NCI-H69 (cell line): ENCODE results near the gene TNRC18.

Experiments
- DNase-seq: peaks from one replicate; lab custom pipeline; 2025; lab: John Stamatoyannopoulos, UW

The TNRC18 gene

DNA sequence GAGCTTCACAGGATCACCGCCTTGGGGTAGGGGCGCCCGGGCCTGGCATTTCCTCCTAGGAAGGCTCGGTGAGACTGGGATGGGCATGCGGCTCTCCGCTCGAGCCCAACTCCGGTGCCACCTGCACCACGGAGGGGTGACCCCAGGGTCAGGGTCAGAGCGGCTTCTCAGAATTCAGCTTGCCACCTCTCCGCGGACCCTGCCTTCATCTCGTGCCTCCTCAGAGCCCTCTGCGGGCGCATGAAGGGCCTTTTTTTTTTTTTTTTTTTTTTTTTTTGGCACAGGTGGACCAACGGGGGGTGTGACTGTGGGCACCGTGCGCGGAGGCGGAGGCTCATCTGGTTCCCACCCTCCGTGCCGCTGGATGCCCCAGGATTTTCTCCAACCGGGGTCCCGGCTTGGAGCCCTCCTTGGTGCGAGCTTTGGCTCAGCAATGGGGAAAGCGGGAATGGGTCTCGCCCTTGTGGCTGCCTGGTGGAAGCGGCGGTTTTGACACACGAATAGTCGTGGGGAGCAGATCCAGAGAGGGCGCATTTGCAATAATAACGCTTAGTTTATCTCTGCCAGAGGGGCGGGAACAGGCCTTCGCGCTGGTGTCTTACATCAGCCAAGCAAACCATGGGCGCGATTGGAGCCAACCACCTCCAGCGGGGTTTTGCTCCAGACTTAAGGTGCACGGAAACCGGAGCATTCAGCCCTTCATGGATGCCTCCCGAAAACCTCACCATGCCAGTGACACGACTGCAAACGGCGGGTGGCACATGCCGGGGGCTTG lies 5.0 kb upstream of the TNRC18 start:
- peak; percentile 67 for DNase-seq

DNA sequence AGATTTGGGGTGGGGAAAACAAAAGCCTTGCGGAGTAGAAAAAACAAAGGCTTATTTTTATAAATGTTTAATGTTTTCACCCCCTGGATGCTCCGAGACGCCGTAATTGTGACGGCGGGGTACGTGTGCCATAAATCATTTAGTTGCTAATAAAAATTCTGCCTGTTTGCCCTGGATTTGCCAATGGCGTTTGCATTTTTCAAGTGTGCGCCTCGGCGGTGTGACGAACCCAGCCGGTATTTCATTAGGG lies 2.5 kb upstream of the TNRC18 start:
- DNase-seq: no peak

DNA sequence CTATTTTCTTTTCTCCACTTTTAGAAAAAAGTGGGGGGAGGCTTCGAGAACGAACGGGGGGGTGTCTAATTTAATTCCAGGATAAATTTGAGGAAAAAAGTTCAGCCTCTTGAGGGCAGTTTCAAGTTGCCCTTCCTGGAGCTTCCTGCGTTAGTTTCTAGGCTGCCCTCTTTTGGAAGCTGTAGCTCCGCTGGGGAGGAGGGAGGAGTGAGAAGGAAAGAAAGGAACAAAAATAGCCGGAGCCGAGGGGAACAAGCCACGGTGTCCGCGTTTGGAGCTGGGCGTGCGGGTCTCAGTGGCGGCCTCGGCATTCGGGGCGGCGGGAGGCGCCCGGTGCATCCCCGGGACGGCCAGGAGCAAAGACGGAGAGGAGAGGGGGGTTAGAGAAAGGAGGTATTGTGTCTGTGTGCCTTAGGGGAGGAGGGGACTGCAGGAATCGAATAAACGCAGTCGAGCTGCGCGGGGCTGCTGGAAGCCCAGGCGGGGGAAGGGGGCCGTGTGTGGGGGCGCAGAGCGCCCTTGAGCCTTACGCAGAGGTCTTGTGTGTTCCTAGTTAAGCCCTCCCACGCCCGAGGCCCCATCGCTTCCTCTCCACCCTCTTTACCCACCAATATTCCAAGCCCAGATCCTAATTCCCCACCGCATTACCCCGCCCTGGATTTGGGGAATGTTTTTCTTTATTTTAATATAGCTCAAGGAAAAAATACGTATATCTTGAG lies 2.0 kb upstream of the TNRC18 start:
- DNase-seq: peak; percentile 96

DNA sequence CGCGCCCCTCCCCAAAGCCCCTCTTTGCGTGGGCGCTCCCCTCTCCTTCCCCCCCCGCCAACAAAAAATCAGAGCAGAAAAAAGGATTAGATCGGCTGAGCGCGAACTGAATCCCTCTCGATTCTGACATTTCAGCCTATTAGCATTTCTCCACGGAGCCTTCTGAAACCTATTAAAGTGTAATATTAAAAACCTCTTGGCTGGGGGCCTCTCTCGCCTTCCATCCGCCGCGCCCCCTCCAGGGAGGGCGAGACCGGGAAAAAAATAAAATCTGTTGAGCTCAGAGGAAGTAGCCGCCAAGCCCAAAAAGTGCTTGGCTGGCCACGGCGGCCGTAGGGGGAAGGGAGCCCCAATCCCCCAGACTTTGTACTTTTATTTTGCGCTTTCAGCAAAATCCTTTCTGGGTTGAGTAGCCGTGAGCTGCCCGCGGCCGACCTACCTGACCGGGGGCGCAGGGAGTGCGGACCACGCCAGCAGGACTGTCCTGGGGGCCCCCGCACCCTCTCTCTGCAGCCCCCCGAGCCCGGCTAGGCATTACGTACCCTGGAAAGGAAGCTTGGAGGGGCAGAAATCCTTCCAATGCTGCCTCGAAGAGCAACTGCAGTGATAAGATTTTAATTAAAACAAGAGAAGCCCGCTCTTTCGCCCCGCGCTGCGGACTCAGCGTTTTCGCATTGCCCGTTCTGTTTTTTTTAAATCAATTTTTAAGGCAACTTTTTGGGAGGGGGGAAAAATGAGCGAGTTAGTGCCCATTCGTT lies 1.3 kb upstream of the TNRC18 start:
- peak; percentile 77 for DNase-seq

DNA sequence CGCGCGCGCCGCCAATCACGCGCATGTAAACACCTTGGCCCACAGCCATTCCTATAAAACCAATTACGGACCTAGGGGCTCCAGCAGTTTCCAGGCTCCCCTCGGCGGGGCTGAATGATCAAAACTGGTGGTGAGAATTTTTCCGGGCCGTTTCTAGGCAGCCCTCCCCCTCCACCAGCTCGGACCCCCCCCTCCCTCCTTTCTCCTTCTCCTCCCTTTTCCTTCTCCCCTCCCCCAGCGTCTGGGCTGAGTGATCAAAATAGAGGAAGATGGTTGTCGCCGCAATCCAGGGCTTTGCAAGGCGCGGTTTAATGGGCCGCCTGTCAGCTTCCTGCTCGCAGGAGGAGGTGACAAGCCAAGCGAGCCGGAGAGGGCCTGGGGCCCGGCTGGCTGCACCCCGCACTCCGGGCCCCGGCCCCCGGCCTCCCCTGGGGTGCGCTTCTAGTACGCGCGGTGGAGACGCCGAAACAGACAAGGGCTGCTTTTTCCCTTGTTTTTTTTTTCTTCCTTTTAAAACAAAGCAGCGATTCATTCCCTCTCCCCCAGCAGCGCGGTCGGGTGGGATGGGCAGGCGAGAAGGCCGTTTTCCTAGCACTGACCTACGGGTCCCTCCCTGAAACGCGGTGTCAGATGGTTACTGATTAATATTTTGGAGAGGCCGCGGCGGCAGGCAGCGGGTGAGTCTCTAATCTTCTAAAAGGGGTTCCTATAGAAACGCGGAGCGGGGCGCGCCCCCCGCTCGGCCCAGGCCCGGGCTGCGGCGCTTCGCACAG lies 528 bp upstream of the TNRC18 start:
- peak; percentile 100 for DNase-seq

DNA sequence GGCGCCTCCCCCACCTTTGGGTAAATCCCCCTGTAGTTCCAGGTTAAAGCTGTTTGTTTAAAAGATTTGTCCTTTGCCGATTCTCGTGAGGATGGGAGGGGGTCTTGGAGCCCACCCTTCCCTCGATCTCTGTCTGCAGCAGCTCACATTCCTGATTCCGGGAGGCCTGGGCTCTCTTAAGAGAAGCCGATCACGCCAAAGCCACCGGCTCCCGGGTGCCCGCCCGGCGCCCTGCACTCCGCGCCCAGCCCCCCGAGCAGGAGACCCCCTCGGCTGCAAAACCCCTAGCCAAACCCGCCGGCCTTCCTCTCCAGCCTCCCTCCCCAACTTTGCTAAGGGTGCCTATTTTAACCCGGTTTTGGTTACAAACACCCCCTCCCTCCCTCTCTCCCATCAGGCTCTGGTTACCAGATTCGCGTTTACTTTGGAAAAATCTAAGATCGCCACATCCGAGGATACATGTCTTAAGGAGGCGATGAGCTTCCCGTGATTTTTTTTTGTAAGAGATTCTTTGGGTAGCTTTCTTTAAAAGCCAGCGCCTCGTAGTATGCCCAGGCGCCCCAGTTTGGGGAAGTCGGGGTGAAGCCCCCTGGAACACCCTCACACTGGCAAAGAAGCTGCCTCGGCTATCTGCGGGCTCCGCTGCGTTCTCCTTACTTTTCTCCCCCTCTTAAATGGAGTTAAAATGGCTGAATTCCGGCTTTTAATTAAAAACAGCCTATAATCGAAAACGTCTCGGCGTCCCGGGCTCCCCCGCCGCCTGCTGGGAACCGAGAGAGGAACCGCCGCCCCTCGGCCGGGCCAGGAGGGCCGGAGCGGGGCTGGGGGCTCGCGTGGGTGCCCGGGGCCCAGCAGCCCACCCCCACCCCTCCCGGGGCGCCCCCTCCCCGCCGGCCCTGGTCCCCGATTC lies 983 bp downstream of the TNRC18 start:
- DNase-seq: peak; percentile 70

DNA sequence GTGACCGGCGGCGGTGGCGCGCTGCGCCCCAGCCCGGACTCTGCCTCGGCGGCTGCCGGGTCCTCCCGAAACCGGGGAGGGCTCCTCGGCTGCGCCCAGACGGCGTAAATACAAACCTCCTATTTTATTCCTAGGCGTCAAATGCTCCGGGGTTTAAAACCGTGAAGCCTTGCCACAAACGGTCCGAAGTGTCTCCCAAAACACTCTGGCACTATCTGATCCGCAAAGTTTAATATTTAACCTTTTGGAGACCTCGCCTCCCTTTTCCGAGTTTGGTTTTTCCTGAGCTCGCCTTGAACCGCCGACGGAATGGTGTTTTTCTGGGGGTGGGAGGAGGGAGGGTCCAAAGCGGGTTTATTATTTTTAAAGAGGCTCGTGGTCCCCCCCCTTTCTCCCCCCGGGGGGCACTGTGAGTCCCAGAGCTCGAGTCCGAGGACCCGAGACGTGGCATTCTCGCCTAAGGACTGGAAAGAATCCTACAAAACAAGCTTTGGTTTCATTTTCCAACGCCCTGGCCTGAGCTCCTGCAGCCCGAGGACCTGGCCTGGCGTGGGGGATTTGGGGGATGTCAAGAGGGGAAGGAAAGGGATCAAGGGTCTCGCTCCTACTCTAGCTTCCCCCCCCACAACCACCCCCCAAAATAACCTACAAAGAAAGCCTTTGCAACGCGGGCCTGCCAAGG lies 1.8 kb downstream of the TNRC18 start:
- DNase-seq: peak; percentile 75

DNA sequence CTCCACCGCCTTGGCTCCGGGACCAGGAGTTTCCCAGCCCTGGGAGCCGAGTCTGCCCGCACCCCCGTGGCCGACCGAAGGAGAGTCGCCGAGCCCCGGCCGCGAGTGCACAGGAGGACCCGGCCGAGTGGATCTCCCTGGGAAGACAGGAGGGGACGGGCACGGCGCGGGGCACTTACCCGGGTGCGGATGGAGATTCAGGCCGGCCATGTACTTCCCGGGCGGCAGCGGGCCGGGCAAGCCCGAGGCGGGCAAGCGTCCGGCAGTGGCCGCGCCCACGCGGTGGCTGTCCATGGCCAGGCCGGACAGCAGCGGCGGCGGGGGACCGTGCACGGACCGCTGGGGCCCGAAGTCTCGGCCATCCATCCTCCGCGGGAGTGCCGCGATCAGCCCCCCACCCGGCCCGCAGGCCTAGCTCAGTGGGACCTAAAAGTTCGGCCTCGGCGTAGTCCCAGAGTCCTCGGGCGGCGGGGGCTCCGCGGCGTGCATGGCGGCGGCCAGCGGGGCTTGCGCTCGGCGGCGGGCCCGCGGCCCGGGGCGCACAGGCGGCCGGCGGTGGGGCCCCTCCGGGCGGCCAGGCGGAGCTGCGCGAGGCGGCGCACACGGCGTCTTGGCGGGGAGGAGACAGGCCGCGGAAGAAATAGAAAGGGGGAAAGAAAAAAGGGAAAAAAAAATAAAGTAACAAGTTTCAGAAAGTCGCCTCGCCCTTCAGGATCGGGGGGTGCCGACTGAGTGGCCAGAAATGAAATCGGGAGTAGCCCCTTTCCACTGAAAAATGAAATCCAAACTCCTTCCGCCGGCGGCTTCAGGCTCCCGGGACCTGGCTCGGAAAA lies 2.5 kb downstream of the TNRC18 start:
- peak; percentile 56 for DNase-seq

DNA sequence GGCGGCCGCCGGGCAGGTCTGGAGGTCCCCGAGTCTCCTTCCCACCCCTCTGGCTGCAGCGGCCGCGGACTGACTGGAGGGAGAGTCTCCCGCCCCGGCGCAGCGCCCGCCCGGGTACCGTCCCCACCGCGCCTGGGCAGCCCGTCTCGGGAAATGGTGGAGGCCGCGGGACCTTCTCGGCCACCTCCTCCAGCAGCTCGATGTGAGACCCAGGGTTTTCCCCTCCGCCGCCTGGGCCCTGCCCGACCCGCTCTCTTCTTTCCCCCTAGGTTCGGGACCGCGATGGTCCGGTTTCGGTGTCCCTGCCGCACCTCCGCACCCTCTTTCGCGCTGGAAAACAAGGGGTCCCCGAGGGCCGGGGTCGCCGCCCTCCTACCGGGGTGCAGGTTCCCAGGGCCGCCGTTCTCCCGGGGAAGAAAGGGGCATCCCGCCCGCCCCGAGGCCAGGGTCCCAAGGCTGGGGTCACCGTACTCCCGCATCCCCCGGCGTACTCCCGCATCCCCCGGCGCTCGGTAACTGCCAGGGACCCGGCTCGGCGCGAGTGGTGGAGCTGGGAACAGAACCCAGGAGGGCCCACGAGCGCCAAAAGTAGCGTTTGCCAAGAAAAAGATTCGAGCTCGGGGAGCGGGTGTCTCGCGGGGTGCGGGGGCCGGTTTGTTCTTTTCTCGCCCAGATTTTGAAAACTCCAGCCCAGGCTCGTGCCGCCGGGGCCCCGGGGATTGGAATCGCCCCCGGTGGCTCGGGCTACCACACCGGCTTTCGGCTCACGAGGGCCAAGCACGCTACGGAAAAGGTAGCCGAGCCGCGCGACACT lies 3.4 kb downstream of the TNRC18 start:
- DNase-seq: peak; percentile 47

DNA sequence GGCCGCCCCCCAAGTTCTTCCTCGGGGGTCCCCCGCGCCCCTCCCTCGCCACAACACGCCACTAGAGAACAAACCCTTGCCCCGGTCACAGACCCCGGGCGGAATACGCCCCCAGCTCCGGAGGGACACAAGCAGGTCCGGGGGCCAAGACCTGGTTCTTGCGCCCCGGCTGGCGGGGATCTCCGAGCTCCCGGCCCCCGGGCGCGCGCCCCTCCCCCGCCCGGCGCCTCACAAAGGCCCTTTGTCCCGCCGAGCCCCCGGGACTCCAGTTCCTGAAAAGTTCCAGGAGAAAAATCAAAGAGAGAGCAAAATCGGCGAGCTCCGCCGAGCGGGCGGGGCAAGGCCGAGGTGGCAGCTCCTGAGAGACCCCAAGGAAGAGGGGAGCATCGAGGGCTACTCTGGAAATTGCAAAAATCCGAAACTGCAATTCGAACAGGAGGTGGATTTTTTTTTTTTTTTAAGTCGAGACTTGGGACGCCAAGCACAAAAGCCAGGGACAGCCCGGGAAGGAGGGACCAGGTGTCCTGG lies 4.0 kb downstream of the TNRC18 start:
- DNase-seq: no peak

DNA sequence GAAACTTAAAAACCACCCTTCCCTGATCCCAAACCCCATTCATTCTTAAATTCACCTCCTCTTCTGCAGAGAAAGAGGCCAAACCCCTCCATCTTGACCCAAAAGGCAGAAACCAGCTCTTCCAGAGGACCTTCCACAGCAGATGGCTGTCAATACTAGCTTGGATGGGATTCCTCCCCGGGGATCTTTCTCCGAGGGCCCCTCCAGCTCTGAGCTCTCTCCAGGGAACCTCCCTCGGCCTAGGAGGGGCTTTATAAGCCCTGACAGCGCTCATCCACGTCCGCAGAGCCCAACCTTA lies 5.4 kb downstream of the TNRC18 start:
- DNase-seq: no peak

DNA sequence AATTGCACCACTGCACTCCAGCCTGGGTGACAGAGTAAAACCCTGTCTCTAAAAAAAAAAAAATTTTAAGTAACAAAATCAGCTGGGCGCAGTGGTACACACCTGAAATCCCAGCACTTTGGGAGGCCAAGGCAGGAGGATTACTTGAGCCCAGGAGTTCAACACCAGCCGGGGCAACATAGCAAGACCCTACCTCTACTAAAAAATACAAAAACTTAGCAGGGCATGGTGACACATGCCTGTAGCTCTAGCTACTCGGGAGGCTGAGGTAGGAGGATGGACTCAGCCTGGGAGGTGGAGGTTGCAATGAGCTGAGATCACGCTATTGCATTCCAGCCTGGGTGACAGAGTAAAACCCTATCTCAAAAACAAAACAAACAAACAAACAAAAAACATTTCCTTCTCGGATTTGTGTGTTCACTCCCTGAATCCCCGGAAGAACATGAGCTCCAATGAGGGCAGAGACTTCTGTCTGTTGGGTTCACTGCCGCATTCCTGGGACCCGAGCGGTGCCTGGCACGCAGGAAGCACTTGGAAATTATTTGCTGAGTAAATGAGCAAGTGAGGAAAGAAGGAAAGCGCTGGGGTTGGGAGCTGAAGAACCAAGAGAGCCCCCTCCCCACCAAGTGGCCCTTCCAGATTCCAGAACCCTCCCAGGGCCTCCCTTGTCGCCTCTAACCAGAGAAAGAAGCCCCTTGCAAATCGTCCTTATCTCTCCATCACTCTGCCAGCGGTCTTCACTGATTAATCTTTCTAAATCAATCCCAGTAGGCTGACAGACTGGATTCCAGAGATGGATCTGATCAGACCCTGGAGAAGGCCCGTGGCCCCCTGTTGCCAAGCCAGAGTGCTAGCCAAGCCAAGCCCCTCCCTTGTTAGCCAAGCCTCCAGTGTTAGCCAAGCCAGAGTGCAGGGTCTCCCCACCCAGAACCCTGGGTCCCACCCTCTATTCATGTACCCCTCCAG lies 6.2 kb downstream of the TNRC18 start:
- DNase-seq: no peak

DNA sequence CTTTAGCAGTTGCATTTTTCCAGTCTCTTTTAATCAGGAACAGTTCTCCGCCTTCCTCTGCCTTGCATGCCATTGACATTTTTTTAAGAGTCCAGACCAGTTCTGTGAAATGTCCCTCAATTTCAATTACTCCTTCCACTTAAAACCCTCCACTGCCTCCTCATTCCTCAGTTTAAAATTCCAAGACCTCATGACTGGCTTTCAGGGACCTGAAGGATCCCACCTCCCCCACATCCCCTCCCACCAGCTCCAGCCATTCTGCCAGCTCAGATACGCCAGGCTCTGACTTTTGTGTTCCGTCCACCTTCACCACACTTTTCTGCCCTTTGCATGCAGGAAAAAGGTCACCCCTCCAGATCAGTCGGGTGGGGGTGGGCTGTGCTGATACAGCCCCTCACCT lies 8.7 kb downstream of the TNRC18 start:
- no peak for DNase-seq

DNA sequence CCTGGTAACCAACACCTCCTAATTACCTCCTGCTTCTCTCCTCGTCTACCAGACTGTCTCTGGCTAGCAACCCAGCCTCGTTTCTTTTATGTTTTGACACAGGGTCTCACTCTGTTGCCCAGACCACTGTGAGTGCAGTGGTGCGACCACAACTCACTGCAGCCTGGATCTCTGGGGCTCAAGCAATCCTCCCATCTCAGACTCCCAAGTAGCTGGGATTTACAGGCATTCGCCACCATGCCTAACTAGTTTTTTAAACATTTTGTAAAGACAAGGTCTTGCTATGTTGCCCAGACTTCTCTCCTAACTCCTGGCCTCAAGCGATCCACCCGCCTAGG lies 10.2 kb downstream of the TNRC18 start:
- DNase-seq: no peak

DNA sequence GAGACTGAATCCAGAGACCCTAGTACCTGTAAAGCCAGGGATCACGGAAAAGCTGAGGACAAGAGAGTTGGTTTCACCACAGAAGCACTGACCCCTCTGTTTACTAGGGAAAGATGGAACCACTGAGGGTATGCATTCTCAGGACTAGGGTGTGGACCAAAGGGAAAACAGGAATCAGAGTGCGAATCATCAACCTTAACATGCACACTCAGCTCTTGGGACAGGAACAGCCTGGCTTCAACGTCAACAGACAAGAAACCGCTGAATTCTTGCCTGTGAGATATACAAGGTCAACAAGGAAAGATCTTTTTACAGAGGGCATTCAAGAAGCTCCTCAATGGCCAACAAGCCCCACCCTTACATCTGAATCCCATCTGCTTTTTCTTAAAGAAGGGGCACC lies 14.9 kb downstream of the TNRC18 start:
- no peak for DNase-seq

DNA sequence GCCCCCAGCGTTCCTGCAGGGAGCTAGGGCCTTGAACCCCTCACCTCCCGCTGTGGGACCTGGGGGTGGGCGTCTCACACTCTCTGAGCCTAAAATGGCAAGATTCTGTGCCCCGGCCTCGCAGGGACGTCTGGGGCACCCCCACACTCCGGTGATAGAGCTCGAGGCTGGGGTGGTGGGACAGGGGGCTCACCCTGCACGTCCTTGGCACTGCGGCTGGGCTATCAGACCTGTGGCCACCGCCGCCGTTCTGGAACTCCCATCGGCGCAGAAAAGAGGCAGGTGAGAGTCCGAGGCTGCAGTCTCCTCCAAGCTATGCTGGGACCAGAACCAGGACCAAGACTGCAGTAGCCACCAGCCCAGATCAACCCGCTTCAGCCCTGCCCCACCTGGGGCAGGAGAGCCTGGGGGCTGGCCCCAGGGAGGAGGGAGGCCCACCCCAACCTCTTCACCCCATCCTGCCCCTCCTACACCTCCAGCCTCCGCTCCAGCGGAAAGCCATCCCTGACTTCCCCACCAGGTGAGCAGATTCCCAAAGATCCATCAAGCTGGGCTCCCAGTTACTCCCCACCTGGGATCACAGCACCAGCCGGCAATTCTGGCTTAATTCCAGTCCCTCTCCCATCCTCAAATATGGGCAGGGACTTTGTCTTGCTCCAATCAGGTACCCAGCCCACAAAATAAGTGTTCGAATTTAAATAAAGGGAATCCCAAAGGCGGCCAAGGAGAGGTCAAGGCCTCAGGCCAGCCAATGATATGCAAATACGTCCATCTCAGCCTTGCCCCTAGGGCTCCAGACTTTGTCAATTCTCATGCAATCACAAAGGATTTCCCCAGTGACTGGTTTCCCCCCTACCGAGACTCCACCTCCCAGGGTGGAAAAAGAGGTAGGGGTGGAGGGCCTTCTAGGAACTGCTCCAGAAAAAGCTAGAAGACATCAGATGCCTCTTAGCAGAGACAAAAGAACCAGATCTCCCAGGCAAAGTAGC lies 16.4 kb downstream of the TNRC18 start:
- DNase-seq: peak; percentile 90

DNA sequence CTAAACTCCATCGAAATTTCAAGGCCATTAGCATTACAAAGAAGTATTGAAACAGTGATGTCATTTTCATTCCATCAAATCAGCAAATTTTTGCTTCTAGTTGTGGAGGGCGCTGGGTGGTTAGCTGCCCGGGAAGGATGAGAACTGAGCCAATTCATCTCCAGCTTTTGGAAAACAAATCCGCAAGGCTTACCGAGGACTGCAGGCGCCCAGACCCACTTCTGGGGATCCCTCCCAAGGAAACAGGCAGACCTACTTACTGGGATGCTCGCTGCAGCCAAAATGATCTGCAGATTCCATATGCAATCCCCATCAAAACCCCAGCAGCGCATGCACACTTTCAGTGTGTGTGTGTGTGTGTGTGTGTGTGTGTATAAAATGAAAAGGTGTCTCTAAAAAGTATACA lies 19.2 kb downstream of the TNRC18 start:
- no peak for DNase-seq
